GM21367 (cell line): ENCODE data around the gene MYO15B.
"Not testable (repeated sequence)": the region's sequence is repeated elsewhere in the genome, so short reads cannot be mapped to it uniquely, and the experiment has no call there.

Experiments used
- ATAC-seq: cut with Tn5 transposase; IDR thresholded peaks from one replicate; pipeline ENCODE4 v1.9.1; 2021; ENCODE audit not compliant: unreplicated experiment

MYO15B gene

GRCh38 chr17:75638039-75638438, 50.4 kb downstream of the MYO15B start:
- ATAC-seq = not testable (repeated sequence)

GRCh38 chr17:75638893-75639292, 51.3 kb downstream of the MYO15B start:
- ATAC-seq = no peak

- no peak for ATAC-seq
Observed at GRCh38 chr17:75639327-75639726, 51.7 kb downstream of the MYO15B start.

- ATAC-seq = no peak
Observed at GRCh38 chr17:75639771-75640555, 52.4 kb downstream of the MYO15B start.

GRCh38 chr17:75640556-75641119, 53.0 kb downstream of the MYO15B start:
- ATAC-seq = no peak

- no peak for ATAC-seq
Observed at GRCh38 chr17:75641343-75641742, 53.7 kb downstream of the MYO15B start.

- no peak for ATAC-seq
Observed at GRCh38 chr17:75642182-75642783, 54.7 kb downstream of the MYO15B start.

- ATAC-seq = no peak
Observed at GRCh38 chr17:75642784-75643642, 55.4 kb downstream of the MYO15B start.

GRCh38 chr17:75643643-75644017, 56.0 kb downstream of the MYO15B start:
- ATAC-seq = no peak

GRCh38 chr17:75645501-75645888, 57.9 kb downstream of the MYO15B start:
- no peak for ATAC-seq

- ATAC-seq = no peak
Observed at GRCh38 chr17:75645889-75646637, 58.5 kb downstream of the MYO15B start.

- ATAC-seq = no peak
Observed at GRCh38 chr17:75646638-75646992, 59.0 kb downstream of the MYO15B start.

- ATAC-seq = no peak
Observed at GRCh38 chr17:75647061-75647460, 59.5 kb downstream of the MYO15B start.

GRCh38 chr17:75647921-75648320, 60.3 kb downstream of the MYO15B start:
- no peak for ATAC-seq

GRCh38 chr17:75649687-75650086, 62.1 kb downstream of the MYO15B start:
- ATAC-seq = no peak

- ATAC-seq = no peak
Observed at GRCh38 chr17:75650874-75651273, 63.3 kb downstream of the MYO15B start.

- ATAC-seq = no peak
Observed at GRCh38 chr17:75652341-75652740, 64.7 kb downstream of the MYO15B start.

- no peak for ATAC-seq
Observed at GRCh38 chr17:75652934-75653549, 65.4 kb downstream of the MYO15B start.

- no peak for ATAC-seq
Observed at GRCh38 chr17:75654176-75654575, 66.6 kb downstream of the MYO15B start.

- no peak for ATAC-seq
Observed at GRCh38 chr17:75658237-75658636, 70.6 kb downstream of the MYO15B start.
